Prostate gland (tissue), 2 donors: Measurements from ENCODE around the gene SEC11A. TPM values are rescaled to one million over a fixed set of nuclear protein-coding genes. Genes with fewer than 3 reads are reported as not detected.

Experiments
- DNase-seq: peaks from one replicate; pipeline ENCODE4 v3.0.0-alpha.2; 2019; ENCODE audit warnings: low spot score
- H3K27ac ChIP-seq, 2 donors: fragments of 200-600 bp; sonication (generic); 2 replicates each; pipeline ENCODE4 v1.5.1; 2017 to 2019
- H3K27me3 ChIP-seq: fragments of 200-600 bp; sonication (generic); replicated peaks from 2 replicates; pipeline ENCODE4 v1.5.1; 2019; ENCODE audit not compliant: insufficient read depth
- H3K36me3 ChIP-seq, 2 donors: fragments of 200-600 bp; sonication (generic); 1 replicate in 1 of 2; 2 replicates in 1 of 2; pipeline versions ENCODE4 v1.5.1 to v1.8.1; 2017 to 2019
- H3K4me1 ChIP-seq: fragments of 200-600 bp; sonication (generic); replicated peaks from 2 replicates; pipeline ENCODE4 v1.5.1; 2019
- H3K4me3 ChIP-seq, 2 donors: fragments of 200-600 bp; sonication (generic); 2 replicates each; pipeline ENCODE4 v1.5.1; 2017 to 2019
- H3K9me3 ChIP-seq: fragments of 200-600 bp; sonication (generic); 2 replicates; pipeline ENCODE4 v1.5.1; 2017
- CTCF ChIP-seq, 4 experiments: fragments of 200-600 bp in 2 of 4; fragments of 450-650 bp in 2 of 4; sonication (generic) in 2 of 4; IDR thresholded peaks; 1 replicate in 3 of 4; 2 replicates in 1 of 4; pipeline ENCODE4 v1.5.1; 2016 to 2019; ENCODE audit warnings: antibody characterized with exemption in 4 of 4, mild to moderate bottlenecking in 2 of 4, moderate library complexity in 2 of 4
- POLR2A ChIP-seq: fragments of 450-650 bp; IDR thresholded peaks from one replicate; pipeline ENCODE4 v1.6.1; 2016; ENCODE audit warnings: antibody characterized with exemption, mild to moderate bottlenecking
- POLR2AphosphoS5 ChIP-seq: sonication (generic); formaldehyde crosslinking; IDR thresholded peaks from one replicate; pipeline ENCODE4 v1.6.1; 2017; ENCODE audit warnings: antibody characterized with exemption
- WGBS: methylation state at CpG from one replicate; pipeline ENCODE4 v1.1.5; 2018; 5-methylcytosine and 5-hydroxymethylcytosine counted together
- intact Hi-C: fragments of 100-400 bp; cut with DNase I; formaldehyde crosslinking; loops from one replicate; pipeline ENCODE4 v1.14.2; 2022
- total RNA-seq, 2 donors: library from RNA; depleted of rRNA; stranded (reverse); fragments of >200 nt; gene quantifications; one replicate each; pipeline ENCODE4 v1.1.0, GENCODE V29; 2016

The SEC11A gene
- total RNA-seq, 2 donors from 2014 or later: 91.2 to 115 TPM

DNA sequence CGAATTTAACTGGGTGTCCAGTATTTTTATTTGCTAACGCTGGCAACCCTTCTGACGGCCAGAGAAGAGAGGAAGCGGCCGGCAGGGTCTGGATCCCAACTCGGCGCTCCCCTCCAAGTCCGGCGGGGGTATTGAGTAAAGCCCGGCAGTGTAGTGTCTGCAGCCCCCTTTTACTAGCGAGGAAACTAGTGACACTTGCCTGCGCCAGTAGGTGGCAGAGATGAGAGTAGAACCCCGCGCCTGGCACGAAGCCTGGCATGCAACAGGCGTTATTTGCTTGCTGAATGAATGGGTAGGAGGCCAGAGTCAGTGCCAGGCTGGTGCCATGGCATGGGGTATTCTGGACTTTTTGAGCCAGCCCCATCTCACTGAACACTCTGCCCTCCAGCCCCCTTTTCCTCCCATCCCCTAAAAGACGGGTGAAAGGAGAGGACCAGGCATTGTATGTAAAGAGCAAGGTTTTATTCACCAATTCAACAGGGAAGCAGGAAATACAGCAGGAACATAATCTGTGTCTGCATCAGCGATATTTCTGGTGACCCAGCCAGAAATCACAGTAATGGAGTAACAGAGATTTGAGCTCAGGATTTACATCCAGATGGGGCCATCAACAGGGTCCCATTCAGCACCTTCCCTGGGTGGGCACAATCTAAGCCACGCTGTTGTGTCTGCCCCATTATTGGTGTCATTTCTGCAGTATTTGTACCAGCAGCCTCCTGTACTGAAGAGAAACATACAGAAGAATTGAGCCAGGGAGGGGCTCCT is 61.1 kb downstream of the SEC11A start:
- H3K27ac ChIP-seq: peak overlapping the region; percentile 84
- intact Hi-C loops: loop anchor here (5.0 to 10.0 kb wide), 3 partner anchors 62 to 90 kb away; partner anchors contain the start of genes SEC11A and ZNF592
- H3K4me1 ChIP-seq: peaks cover 11% of the 10 kb centered on the region
- no peaks in the 10 kb centered on the region for H3K36me3 ChIP-seq
- peak overlapping the region; percentile 78 to 80 for H3K4me3 ChIP-seq
- H3K27me3 ChIP-seq: no peaks in the 10 kb centered on the region
- peak; percentile 77 for DNase-seq
- H3K9me3 ChIP-seq: no peaks in the 10 kb centered on the region
- TF ChIP-seq POLR2A: no peak
- TF ChIP-seq CTCF (IDR thresholded peaks at IDR 0.05): peak in 3 of 4 experiments; percentile 32 to 73 (median 68)
- TF ChIP-seq POLR2AphosphoS5: peak; percentile 43
- 5% methylated on average over 19 of the region's 19 CpGs for WGBS

GRCh38 chr15:84653910-84654688 is 61.8 kb downstream of the SEC11A start, which contains the start of gene WDR73:
Gene WDR73 (minus strand): TSS chr15:84654283. CDS start chr15:84654274, 9 bp downstream.
- WGBS: under 1% methylated on average over 47 of the region's 49 CpGs
- Histone ChIP-seq H3K27ac (peak within 1 kb of the TSS; percentile 84), H3K27me3 (no peaks in the 10 kb centered on the region), H3K4me1 (peaks cover 11% of the 10 kb centered on the region), H3K4me3 (peak within 1 kb of the TSS; percentile 78 to 80), H3K9me3 (no peaks in the 10 kb centered on the region), H3K36me3 (no peaks in the 10 kb centered on the region)
- intact Hi-C loops: loop anchor here (10.0 kb wide), 1 partner anchor 91 kb away; the partner anchor contains the start of gene ZNF592
- TF ChIP-seq POLR2AphosphoS5: peak; percentile 98
- peak; percentile 78 for TF ChIP-seq POLR2A
- peak in 1 of 4 experiments; percentile 19 for TF ChIP-seq CTCF (IDR thresholded peaks at IDR 0.05)
- DNase-seq: peak; percentile 97

DNA sequence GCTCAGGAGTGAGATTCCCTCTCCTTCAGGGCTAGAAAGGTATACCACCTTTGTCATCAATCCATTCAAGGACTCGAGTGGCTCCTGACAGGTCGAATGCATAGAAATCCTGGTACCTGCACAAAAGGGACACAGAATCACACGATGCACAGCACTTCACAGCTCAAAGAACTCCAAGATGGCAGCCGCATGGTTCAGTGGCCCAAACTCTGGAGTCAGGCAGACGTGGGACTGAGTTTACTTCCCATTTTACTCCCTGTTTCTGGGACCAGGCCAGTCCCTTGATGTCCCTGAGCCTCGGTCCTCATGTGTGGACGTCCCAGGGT is 62.4 kb downstream of the SEC11A start:
- 14% methylated on average over 7 of the region's 7 CpGs for WGBS
- Histone ChIP-seq H3K9me3 (no peaks in the 10 kb centered on the region), H3K4me1 (peaks cover 11% of the 10 kb centered on the region), H3K27ac (peak overlapping the region; percentile 84), H3K4me3 (peak overlapping the region; percentile 78 to 80), H3K27me3 (no peaks in the 10 kb centered on the region), H3K36me3 (no peaks in the 10 kb centered on the region)
- intact Hi-C loops: loop anchor here (10.0 kb wide), 1 partner anchor 91 kb away; the partner anchor contains the start of gene ZNF592
- no peak for DNase-seq
- TF ChIP-seq POLR2AphosphoS5 (no peak), POLR2A (no peak), CTCF (IDR thresholded peaks at IDR 0.05) (no peak)

- H3K9me3 ChIP-seq: no peaks in the 10 kb centered on the region
- no peak overlapping the region for H3K27ac ChIP-seq
- no peak for DNase-seq
- H3K36me3 ChIP-seq: peaks cover 0 to 18% of the 10 kb centered on the region in 2 donors
- H3K4me1 ChIP-seq: peaks cover 11% of the 10 kb centered on the region
- 100% methylated on average over 2 of the region's 2 CpGs for WGBS
- intact Hi-C loops: loop anchor here (10.0 kb wide), 1 partner anchor 95 kb away; the partner anchor contains the start of gene ZNF592
- H3K4me3 ChIP-seq: no peak overlapping the region
- TF ChIP-seq POLR2AphosphoS5 (no peak), CTCF (IDR thresholded peaks at IDR 0.05) (no peak), POLR2A (no peak)
- no peaks in the 10 kb centered on the region for H3K27me3 ChIP-seq
Measured at GRCh38 chr15:84649706-84650105, 66.2 kb downstream of the SEC11A start.
